ENCODE results near the gene C1QTNF5.

The C1QTNF5 gene

DNA sequence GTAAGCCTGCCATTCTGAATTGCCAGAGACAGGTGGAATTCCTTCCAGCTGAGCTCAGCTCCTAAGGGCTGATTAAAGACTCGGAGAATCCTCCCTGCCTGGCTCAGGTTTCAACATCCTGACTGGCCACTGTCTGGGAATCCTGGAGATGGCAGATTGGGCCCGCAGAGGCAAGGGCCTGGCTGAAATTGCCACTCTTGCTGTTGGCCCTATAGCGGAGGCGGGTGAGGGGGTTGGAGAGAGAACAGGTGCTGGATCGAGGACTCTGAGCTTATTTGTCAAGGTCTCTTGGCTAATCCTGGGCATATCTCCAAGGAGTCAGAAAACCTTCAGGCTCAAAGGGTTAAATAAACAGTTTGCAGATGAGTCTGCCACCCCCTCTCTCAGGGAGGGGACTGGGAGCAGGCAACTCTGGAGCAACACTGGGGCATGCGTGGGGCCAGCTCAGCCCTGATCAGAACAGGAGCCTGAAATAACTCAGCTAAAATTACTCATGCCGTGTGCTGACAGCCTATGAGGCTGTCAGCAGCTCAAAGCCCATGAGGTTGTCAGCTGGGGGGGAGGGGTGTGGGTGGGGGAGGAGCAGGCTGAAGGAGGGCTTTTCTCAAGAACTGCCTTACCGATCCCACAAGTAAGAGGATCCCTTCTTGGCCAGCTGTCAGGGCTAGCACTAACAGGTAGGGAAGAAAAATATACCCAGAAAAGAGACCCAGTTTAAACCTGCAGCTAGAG lies 20.5 kb upstream of the C1QTNF5 start:
- DNase-seq (ENCODE audit: low read depth, low spot score): peak; percentile 85

DNA sequence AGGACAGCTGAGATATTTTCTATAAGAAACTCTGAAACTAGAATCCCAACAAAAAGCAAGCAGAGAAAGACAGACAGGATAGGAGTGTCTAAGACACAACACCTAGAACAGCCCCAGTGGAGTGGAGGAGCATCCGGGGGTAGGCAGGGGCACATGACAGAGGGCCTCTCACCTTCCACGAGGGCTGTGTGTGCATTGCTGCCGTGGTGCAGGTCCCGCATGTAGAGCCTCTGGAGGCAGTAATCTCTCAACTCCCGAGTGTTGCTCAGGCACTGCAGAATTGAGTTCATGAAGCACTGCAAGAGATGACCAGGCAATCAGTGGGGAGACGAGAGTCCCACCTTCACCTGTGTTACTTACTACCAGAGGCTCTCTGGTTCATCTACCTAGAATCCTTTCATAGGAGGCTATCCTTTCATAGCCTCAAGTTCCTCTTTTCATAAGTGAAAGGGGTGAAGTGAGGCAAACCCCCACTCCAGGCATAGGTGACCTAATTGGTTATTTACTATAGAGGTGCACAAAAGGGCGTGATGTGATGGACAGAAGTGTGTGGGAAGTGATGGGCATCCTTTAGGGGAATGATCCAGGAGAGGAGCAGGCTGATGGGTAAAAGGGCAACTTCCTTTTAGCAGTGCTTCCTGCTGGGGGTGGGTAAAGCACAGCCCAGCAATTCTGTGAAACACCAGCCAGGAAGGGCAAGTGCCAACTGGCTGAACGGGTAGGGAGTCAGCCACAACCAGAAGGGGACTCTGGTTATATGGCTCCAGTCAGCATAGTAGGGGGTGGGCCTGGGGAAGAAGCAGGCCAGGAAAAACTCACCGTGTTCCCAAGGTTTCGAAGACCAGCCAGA lies 18.9 kb upstream of the C1QTNF5 start:
- H3K27ac ChIP-seq: peak overlapping the region; percentile 91
- peak; percentile 39 for DNase-seq (ENCODE audit: low read depth, low spot score)

More for the DNA sequence above, 20.5 kb upstream of the C1QTNF5 start:
- H3K27ac ChIP-seq: peak overlapping the region; percentile 91

DNA sequence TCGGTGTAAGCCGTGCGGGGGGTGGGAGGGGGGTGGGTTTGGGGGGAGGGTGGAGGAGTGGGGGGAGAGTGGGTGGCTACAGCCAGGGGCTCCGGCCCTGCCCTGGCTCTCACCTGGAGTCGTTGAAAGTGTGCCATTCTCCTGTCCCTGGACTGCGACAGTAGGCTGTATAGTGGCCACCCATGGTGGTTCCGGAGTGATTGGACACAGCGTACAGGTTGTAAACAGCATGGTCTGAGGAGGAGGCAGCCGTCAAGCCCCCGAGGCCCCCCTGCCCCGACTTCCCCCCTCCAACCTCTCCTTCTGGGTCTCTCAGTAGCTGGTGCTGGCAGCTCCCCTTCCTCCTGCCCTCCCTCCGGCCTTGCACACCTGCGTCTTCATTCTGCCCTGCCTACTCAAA lies 16.4 kb upstream of the C1QTNF5 start:
- DNase-seq (ENCODE audit: low read depth, low spot score): no peak
- H3K27ac ChIP-seq: no peak overlapping the region

DNA sequence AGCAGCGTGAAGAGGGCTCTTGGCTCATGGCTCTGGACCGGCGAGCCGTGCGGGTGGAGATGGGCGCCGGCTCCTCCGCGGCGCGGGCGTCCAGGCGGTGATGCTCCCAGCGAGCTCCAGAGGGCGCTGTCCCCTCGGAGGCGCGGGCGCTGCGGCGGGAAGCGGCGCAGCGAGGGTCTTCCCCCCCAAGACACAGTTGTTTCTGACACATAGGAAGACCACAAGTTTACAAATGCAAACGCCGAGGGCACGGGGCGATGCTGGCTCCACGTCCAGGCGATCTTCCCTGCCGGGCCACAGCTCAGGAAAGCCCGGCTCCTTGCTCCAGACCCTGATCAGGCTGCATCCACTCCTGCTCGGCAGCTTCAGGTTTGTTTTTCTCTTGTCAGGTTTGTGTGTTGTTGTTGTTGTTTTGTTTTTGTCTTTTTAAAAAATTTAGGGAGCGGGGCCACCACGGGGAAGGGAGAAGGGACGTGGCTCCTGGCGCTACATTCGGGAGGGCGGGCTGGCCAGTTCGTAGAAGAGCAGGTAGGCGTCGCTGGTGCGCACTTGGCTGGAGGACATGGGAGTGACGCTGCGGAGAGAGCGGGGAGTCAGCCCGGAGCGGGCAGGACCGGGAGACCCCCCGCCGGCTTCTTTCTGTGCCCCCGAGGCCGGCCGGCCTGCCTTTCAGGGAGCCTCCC lies 15.8 kb upstream of the C1QTNF5 start:
- no peak overlapping the region for H3K27ac ChIP-seq
- no peak for DNase-seq (ENCODE audit: low read depth, low spot score)

DNA sequence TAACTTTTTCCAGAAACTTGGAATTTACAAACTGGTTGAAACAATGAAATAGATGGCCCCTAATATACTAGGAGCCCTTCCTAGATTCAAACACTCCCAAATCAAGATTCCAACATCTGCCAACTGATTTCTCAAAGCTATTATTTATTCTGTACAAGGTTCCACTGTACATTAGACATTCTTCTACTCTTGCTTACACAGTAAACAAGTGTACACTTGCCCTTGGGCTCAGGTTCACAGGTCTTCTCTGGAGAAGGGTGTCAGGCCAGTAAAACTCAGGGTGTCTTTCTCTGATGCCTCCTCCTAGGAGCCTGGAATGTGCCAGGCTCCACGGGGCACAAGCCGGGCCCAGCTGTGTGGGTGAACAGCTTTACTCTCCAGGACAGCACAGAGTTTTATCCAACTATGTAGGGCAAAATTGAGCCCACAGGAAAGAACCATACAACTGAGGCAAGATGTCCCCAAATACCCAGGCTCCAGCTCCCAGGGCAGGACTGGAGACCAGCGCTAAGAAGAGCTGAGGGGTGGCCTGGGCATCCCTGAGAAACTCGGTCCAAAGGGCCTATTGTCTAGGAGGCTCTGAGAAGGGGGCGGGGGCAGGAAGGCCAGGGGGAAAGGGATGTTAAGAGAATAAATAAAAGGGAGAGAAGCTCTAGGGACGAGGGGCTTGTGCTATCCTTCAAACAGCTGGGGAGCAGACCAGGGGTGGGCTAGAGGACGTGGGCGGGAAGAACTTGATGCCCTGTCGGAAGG lies 14.6 kb upstream of the C1QTNF5 start:
- no peak overlapping the region for H3K27ac ChIP-seq
- DNase-seq (ENCODE audit: low read depth, low spot score): no peak

DNA sequence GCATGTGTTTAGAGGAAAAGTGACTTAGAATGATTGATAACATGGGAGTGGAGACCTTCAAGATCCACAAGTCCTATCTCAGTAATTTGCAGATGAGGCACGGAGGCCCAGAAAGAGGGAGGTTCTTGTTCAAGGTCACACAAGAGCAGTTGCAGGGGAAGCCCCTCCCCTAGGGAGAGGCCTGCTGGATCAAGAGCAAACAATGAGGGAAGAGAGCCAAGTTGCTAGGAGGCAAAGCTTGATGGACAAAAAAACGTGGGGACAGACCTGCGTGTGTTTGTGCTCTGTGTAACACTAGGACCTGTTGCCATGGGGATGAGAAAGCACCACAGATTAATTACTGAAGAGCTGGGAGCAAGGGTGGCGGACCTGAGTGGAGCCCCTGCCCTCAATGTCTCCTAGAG lies 12.2 kb upstream of the C1QTNF5 start:
- no peak overlapping the region for H3K27ac ChIP-seq
- DNase-seq (ENCODE audit: low read depth, low spot score): no peak

DNA sequence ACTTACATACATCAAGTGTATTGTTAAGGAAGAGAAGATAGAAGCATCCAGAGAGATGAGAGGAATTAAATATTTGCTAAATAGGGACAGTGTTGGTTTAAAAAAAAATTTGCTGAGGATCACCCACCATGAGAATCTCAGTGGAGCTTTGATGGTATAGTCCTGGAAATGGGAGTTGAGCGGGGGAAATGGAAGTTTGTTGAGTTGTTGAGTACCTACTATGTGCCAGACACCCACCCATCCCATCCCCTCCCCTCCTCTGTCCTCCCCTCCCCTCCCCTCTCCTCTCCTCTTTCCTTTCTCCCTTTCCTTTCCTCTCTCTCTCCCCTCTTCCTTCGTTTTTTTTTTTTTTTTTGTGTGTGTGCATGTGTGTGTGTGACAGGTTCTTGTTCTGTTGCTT lies 10.5 kb upstream of the C1QTNF5 start:
- DNase-seq (ENCODE audit: low read depth, low spot score): no peak
- no peak overlapping the region for H3K27ac ChIP-seq

DNA sequence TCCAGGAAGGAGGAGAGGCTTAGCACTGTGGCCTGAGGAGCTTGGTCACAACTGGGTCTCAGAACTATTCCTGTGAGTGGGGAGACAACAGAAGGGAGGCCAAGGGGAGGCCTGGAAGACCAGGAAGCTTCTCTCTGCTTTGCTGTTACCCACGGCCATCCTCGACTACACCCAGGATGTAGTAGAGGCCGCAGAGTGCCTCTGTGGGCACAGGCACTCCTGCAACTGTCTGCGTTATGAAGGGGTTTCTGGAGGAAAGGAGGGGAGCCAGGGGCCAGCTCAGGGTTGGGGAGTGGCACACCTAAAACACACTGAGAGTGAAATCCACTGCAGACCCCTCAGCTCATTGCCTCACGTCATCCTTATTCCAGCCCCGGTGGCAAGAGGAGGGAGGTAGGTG lies 9.6 kb upstream of the C1QTNF5 start:
- no peak for DNase-seq (ENCODE audit: low read depth, low spot score)
- no peak overlapping the region for H3K27ac ChIP-seq

DNA sequence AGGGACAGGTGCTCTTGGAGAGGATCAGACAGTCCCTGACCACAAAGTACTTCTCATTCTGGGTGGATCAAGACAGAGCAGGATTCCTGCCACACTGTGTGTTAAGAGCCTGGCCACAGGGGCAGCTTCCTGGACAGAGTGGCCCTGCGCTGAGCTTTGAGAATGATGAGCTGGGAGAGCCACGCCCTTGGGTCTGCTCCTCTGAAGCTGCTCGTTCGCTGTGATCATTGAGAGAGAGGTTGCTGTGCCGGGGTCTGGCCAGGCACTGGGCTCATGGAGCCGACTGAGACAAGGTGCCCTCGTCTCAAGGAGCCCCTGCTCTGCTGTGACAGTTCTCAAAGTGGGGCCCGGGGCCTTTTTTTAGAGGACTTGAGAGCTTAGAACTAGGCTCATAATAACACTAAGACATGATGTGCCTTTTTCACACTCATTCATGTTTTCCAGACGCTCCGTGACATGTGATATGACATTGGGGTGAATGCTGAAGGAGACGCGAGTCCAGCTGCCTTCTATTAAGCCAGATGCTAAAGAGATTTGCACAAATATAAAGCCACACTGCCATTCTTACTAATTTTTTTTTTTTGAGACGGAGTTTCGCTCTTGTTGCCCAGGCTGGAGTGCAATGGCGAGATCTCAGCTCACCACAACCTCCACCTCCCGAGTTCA lies 7.4 kb upstream of the C1QTNF5 start:
- no peak overlapping the region for H3K27ac ChIP-seq
- DNase-seq (ENCODE audit: low read depth, low spot score): no peak

DNA sequence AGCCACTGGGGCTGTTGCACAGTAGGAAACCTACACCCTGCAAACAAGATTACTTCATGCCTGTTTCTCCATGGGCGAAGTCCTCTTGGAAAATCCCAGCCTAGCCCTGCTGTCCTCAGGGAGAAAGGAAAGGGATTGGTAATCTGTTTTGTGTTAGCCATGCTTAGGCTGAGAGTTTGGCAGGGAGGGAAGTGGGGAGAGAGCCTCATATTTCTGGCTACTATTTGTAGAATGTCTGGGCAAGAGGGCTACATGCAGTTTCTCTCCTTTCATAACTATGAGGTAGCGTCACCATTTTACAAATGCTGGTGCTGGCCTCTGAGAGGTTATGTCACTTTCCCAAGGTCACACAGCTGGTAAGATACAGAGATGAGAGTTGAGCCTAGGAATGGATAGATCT lies 6.6 kb upstream of the C1QTNF5 start:
- H3K27ac ChIP-seq: no peak overlapping the region
- DNase-seq (ENCODE audit: low read depth, low spot score): no peak

DNA sequence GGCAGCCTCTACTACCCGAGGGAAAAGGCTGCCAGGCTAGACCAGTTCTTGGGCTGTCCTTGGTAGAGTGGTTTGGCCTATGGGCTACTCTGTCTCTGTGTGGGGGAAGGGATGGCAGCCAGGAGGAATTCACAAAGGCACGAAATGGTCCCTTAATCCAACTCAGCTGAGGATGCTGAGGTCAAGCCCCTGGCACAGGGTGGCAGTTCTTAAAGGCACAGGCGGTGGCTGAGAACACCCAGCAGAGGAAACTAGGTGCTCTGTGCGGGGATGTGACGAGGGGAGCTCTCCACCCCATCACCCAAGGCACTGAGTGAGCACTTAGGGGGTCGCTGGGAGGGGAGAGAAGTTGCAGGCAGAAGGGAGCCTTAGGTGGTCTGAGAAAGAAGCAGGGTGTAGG lies 5.9 kb upstream of the C1QTNF5 start, which contains the start of gene MFRP:
MFRP (minus strand) TSS at position 101 of the 400 bp plus-strand sequence. CDS start 192 bp downstream, outside the sequence.
- DNase-seq (ENCODE audit: low read depth, low spot score): no peak
- no peak within 1 kb of the TSS for H3K27ac ChIP-seq

DNA sequence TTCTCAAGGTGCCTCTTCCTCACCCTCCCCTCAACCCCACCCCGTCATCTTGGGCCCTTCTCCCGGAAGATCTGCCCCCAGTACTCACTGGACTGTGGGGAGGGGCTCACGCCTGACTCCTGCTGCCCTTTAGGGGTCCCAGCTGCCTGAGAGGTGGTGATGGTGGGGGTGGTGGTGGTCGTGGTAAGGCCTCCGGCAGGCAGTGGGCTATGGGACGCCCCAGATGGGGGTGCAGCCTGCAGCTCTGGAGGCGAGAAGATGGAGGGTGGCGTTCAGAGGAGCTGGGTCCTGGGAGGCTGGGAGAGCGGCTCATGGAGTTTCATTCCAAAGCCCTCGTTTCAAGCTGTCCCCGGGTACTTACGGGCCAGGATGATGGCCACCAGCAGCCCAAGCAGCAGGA lies 5.0 kb upstream of the C1QTNF5 start:
- no peak overlapping the region for H3K27ac ChIP-seq
- DNase-seq (ENCODE audit: low read depth, low spot score): no peak

DNA sequence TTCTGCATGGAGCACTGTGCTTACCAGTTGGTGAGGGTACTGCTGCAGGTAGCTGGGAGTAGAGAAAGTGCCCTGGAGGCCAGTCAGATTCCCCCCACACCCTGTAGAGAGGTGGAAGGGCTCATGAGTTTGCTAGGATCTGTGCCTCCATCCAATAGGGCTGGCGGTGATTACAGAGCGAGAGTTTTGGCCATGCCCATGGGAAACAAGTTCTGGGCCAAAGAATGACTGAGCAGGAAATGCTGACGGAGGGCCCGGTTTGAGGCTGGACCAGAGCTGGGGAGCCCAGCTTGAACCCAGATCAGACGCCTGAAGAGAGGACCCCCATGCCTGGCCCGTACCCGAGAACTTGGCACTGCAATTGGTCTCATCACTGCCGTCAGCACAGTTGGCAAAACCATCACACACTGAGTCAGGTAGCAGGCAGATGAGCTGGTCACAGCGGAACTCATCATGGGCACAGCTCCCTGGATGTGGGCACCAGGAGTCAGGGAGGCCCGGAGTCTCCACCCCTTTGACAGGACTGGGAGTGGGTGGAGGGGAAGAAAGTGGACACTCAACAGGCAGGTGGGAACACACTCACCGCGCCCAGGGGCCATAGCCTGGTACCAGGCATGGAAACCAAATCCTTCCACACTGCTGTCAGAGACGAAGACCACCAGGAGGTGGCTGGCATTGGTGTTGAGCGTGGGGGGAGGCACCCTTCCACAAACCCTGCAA lies 3.8 kb upstream of the C1QTNF5 start:
- H3K27ac ChIP-seq: no peak overlapping the region
- no peak for DNase-seq (ENCODE audit: low read depth, low spot score)

DNA sequence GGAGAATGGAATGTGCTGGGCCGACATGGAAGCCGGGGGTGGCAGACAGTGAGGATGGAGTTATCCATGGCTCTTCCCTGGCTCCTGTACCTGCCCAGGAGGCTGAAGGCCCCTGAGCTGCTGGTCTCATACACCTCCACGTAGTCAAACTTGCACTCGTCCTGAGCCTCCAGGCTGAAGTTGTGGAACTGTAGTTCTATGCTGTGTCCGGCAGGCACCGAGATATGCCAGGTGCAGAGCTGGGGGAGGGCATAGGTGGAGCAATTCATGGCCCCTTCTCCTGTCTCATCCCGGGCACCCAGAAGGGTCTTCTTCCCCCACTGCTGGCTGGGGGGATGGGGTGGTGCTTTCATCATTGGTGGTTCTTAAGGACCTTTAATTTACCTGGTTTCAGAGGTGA lies 3.0 kb upstream of the C1QTNF5 start:
- no peak overlapping the region for H3K27ac ChIP-seq
- no peak for DNase-seq (ENCODE audit: low read depth, low spot score)

DNA sequence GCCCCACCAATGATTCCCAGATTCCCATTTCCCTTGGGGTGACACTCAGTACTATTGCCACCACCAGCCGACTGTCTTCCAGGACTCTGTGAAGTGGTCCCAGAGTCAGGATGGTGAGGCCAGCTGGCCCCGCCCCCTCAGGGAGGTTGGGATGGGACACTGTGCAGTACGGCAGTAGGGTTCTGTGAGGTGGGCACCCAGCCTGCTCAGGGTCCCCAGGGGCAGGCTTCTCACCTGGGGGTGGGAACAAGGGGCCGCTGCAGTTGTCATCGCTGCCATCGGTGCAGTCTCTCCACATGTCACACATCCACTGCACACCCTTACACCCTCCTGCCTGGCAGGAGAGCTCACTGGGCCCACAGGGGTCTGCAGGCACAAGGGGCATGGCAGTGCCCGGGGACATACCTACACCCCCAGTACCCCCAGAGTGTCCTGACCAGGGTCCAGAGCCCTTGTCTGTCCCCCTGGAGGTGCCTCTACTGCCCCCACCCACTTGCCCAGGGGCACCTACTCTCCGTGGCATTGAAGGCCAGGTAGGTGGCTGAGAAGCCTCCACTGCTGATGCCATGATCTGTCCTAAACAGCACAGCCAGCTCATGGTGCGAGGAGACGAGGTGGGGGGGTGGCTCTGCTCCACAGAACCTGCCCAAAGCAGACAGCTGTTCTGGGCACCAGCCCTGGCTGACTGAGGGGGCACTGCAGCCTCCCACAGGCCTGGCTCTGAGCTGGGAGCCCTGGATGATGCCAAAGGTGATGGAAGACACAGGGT lies 1.9 kb upstream of the C1QTNF5 start:
- no peak for DNase-seq (ENCODE audit: low read depth, low spot score)
- no peak overlapping the region for H3K27ac ChIP-seq

DNA sequence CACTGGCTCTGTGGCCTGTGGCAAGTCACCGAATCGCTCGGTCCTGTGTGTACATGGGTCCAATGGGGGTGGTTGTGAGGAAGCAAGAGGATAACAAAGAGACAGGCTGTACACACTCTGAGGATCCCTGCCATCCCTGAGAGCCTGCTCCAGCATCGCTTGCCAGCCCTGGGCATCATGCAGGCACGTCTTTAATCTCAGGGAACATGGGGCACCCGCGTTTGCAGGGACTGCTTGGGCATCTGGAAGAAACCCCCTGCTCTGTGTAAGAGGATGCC lies 1.3 kb upstream of the C1QTNF5 start:
- H3K27ac ChIP-seq: no peak overlapping the region
- no peak for DNase-seq (ENCODE audit: low read depth, low spot score)

DNA sequence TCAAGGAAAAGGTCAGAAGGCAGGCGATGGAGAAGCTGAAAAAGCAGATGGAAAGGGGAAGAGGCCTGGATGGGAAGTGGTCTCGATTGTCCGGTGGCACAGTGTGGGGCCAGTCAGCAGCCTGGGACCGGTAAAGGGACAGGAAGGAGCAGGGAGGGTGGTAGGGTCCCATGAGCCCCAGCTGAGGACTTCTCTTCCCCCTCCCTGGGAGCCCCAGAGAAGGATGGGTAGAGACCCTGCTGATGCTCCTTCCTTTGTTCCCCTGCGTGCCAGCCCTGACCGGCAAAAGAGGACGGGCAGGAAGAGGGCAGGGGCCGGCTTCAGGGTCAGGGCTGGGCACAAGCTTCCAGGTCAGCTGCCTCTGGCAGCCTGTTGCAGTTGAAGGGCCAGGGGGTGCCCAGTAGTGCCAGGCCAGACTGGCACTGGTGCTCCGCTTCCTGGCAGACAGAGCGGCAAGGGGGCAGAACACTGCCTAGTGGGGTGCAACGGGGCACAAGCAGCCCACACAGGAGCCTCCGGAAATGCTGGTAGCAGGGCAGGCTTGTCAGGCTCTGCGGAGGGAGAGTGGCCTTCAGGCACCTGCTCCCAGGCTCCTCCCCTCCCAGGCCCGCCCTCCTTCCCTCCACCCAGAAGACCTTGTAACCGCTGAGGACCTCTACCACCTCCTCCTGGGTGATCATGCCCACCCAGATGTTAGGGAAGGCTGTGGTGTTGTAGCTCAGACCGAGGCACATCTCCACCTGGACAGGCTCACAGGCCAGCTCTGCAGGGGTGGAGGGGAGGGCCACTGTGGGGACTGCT lies 739 bp upstream of the C1QTNF5 start:
- no peak overlapping the region for H3K27ac ChIP-seq
- no peak for DNase-seq (ENCODE audit: low read depth, low spot score)

Data from epithelial cell of prostate (primary cell).